ENCODE measurements around the gene F10. TPM values are rescaled to one million over a fixed set of nuclear protein-coding genes. Genes with fewer than 3 reads are reported as not detected.

Gene F10
- total RNA-seq, 2 donors from 2014 or later = 21.9 to 27.5 TPM

GRCh38 chr13:113164492-113164891 lies 41.9 kb downstream of the F10 start:
- H3K4me1 ChIP-seq = peaks cover 0 to 5% of the 10 kb centered on the region in 2 donors
- TF ChIP-seq CTCF (IDR thresholded peaks at IDR 0.05) = no peak
- H3K4me3 ChIP-seq = no peak overlapping the region
- no peaks in the 10 kb centered on the region for H3K9me3 ChIP-seq
- no peaks in the 10 kb centered on the region for H3K27me3 ChIP-seq
- no peak for DNase-seq (ENCODE audit: low spot score)
- H3K36me3 ChIP-seq = no peaks in the 10 kb centered on the region
- H3K27ac ChIP-seq = no peak overlapping the region

- peaks cover 0 to 5% of the 10 kb centered on the region in 2 donors for H3K4me1 ChIP-seq
- H3K36me3 ChIP-seq = peaks cover 3% of the 10 kb centered on the region
- no peaks in the 10 kb centered on the region for H3K9me3 ChIP-seq
- H3K4me3 ChIP-seq = no peak overlapping the region
- H3K27ac ChIP-seq = no peak overlapping the region
- no peak for DNase-seq (ENCODE audit: low spot score)
- TF ChIP-seq CTCF (IDR thresholded peaks at IDR 0.05) = no peak
- no peaks in the 10 kb centered on the region for H3K27me3 ChIP-seq
These were observed 43.7 kb downstream of the F10 start for GRCh38 chr13:113166266-113166665.

- H3K36me3 ChIP-seq = peaks cover 7% of the 10 kb centered on the region
- no peak for TF ChIP-seq CTCF (IDR thresholded peaks at IDR 0.05)
- no peak overlapping the region for H3K4me3 ChIP-seq
- H3K27ac ChIP-seq = no peak overlapping the region
- no peak for DNase-seq (ENCODE audit: low spot score)
- H3K9me3 ChIP-seq = no peaks in the 10 kb centered on the region
- H3K4me1 ChIP-seq = peaks cover 0 to 5% of the 10 kb centered on the region in 2 donors
- H3K27me3 ChIP-seq = no peaks in the 10 kb centered on the region
These were observed 44.1 kb downstream of the F10 start for GRCh38 chr13:113166681-113167080.

- Histone ChIP-seq H3K27ac (no peak overlapping the region), H3K36me3 (peaks cover 12% of the 10 kb centered on the region), H3K9me3 (no peaks in the 10 kb centered on the region), H3K4me1 (peaks cover 0 to 5% of the 10 kb centered on the region in 2 donors), H3K27me3 (no peaks in the 10 kb centered on the region), H3K4me3 (no peak overlapping the region)
- TF ChIP-seq CTCF (IDR thresholded peaks at IDR 0.05) = no peak
- no peak for DNase-seq (ENCODE audit: low spot score)
These were observed 44.6 kb downstream of the F10 start for GRCh38 chr13:113167155-113167554.

GRCh38 chr13:113167575-113167974 lies 45.0 kb downstream of the F10 start:
- DNase-seq (ENCODE audit: low spot score) = no peak
- Histone ChIP-seq H3K36me3 (peaks cover 16% of the 10 kb centered on the region), H3K27me3 (no peaks in the 10 kb centered on the region), H3K27ac (no peak overlapping the region), H3K9me3 (no peaks in the 10 kb centered on the region), H3K4me1 (peaks cover 0 to 5% of the 10 kb centered on the region in 2 donors), H3K4me3 (no peak overlapping the region)
- TF ChIP-seq CTCF (IDR thresholded peaks at IDR 0.05) = no peak

GRCh38 chr13:113168211-113168610 lies 45.6 kb downstream of the F10 start:
- H3K4me1 ChIP-seq = peaks cover 0 to 1% of the 10 kb centered on the region in 2 donors

More at GRCh38 chr13:113168211-113168610, 45.6 kb downstream of the F10 start:
- Histone ChIP-seq H3K9me3 (no peaks in the 10 kb centered on the region), H3K27ac (no peak overlapping the region), H3K4me3 (no peak overlapping the region), H3K27me3 (no peaks in the 10 kb centered on the region), H3K36me3 (peaks cover 16% of the 10 kb centered on the region)
- DNase-seq (ENCODE audit: low spot score) = no peak
- TF ChIP-seq CTCF (IDR thresholded peaks at IDR 0.05) = no peak

Measured in right atrium auricular region (tissue), 2 donors.